Activated T-helper 1 cell treated with Interleukin-2 at 50 U/mL for 16 hours (primary cell): ENCODE data around the gene ARHGAP9.

Experiments
- DNase-seq: peaks from one replicate; pipeline ENCODE4 v3.0.0-alpha.2; 2020; ENCODE audit warnings: low read depth

Gene ARHGAP9

DNA sequence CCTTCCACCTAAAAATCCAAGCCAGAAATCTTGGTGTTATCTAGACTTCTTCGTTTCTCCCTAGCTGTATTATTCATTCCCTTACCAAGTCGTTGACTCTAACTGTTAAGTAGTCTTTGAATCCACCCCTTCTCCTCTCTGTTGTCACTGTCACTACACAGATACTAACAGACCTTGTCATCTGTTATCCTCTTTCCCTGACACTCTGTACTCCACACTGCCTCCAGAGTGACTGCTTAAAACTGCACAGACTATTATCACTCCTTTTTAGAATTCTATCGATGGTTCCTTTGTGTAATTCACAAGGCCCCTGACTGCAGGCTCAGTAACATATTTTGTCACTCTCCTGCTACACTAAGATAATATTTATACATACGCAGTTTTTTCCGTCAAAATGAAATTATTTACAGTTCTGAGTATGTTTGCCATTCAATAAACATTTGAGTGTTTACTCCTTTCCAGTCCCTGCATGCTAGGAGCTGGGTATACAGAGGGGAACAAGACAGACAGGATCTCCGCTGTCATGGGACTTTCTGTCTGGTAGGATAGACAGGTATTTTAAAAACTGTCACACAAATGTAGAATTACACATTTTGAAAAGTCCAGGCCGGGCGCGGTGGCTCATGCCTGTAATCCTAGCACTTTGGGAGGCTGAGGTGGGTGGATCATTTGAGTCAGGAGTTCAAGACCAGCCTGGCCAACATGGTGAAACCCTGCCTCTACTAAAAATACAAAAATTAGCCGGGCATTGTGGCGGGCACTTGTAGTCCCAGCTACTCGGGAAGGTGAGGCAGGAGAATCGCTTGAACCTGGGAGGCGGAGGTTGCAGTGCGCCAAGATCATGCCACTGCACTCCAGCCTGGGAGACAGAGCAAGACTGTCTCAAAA, 12.0 kb upstream of the ARHGAP9 start:
- DNase-seq, result no peak

DNA sequence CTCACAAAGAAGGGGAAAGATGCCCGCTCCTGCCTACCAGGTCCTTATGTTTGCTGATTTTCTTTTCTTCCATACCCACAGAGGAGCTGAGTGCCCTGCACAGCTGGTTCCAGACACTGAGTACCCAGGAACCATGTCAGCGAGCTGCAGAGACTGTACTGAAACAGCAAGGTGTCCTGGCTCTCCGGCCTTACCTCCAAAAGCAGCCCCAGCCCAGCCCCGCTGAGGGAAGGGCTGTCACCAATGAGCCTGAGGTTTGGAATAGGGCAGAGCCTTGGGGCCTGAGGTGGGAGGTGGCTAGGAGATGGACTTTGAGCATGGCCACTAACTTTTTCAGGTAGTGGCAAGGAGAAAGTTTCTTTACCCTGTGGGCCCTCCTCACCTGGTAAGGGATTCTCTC, 10.5 kb upstream of the ARHGAP9 start:
- no peak for DNase-seq

DNA sequence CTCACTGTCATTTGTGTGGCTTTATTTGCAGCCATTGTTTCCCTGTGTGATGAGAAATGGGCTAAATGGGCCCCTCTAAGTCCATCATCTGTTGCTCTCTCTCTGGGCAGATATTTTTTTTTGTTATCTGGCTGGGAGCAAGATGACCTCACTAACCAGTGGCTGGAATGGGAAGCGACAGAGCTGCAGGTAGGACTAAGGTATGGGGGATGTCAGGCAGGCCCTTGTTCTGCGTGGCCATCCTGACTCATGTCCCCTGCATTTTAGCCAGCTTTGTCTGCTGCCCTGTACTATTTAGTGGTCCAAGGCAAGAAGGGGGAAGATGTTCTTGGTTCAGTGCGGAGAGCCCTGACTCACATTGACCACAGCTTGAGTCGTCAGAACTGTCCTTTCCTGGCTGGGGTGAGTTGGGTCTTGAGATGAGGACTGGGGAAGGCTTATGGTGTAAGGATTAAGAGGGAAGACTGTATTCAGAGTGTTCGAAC, 9.5 kb upstream of the ARHGAP9 start:
- no peak for DNase-seq

DNA sequence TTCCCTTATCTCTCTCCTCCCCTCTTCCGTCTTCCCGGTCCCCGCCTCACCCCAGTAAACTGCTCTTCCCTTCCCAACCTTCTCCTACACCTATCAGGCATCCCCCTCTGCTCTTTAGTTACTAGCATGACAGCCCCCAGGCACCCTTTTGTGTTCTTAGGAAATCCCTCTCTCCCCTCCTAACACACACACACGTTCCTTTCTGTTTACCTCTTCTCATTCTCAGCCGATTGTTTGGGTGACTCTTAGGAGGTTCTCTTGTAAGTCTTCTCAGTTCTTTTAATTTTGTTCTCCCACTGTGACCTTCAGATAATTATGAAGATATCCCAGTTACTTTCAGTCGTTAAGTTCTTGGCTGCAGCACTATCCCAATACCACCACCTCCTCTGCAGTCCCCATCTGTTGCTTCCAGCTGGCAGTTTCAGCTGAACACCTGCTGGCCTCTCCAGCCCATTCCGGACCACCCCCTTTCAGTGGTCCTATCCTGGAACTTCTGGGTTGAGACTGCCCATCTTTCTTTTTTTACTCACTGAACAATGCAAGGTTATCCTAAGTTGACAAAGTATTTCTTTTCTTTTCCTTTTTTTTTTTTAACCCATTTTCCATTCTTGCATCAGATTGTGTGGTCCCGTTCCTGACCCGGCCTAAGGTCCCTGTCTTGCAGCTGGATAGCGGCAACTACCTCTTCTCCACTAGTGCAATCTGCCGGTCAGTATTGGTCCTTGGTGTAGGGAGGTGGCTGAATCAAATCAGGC, 8.9 kb upstream of the ARHGAP9 start:
- no peak for DNase-seq

DNA sequence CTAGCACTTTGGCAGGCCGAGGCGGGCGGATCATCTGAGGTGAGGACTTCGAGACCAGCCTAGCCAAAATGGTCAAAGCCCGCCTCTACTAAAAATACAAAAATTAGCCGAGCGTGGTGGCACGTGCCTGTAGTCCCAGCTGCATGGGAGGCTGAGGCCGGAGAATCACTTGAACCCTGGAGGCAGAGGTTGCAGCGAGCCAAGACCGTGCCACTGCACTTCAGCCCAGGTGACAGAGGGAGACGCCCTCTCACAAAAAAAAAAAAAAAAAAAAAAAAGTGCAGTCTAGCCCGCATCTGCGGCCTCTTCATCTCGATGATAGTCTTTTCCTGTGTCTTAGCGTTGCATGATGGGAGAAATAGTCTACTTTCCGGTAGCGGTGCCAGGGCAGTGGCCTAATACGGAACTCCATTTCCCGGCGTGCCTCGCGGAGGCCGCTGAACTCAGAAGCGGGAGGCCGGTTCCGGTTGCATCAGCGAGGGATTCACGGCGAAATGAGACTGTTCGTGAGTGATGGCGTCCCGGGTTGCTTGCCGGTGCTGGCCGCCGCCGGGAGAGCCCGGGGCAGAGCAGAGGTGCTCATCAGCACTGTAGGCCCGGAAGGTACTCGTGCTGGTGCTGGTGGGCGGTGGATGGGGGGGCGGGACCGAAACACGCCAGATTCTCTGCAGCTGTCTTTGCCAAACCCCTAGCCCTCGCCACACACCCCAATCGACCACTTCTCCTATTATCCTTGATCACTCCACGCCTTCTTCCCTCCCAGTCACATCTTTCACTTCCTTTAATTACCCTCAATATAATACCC, 8.1 kb upstream of the ARHGAP9 start, which contains the start of gene MARS1:
TSS of gene MARS1 (plus strand) at position 472 of the 805 bp plus-strand sequence. CDS start at position 495, 23 bp downstream.
- DNase-seq, result peak; percentile 87

DNA sequence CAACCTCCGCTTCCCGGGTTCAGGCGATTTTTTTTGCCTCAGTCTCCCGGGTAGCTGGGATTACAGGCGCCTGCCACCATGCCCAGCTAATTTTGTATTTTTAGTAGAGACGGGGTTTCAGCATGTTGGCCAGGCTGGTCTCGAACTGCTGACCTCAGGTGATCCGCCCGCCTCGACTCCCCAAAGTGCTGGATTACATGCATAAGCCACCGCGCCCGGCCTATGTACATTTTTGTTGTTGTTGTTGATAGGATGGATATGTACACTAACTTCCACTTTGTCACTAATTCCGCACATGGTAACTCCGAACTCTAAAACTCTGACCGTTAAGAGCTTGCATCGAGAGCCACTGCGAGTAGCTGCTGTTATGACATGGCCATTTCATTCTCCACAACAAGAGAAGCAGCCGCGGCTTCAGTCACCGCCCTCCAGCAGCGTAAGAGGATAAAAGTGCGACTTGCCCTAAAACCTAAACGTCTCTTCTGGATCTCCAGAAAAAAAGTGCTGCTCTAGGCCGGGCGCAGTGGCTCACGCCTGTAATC, 7.5 kb upstream of the ARHGAP9 start:
- DNase-seq, result no peak

DNA sequence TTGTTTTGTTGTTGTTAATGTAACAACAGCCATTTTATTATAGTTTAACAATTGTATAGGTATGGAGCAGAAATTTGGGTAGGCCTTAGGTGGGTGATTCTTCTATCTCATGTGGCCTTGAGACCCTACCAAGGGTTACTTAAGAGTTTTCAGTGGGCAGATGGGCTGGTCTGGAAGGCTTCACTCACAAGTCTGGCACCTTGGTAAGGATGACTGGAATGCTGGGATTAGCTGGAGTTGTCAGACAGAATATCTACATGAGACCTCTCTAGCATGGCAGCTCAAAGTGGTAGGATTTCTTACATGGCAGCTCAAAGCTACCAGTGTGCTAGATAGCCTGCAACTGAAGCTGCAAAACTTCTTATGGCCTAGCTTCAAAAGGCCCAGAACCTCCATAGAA, 6.0 kb upstream of the ARHGAP9 start:
- DNase-seq, result no peak

DNA sequence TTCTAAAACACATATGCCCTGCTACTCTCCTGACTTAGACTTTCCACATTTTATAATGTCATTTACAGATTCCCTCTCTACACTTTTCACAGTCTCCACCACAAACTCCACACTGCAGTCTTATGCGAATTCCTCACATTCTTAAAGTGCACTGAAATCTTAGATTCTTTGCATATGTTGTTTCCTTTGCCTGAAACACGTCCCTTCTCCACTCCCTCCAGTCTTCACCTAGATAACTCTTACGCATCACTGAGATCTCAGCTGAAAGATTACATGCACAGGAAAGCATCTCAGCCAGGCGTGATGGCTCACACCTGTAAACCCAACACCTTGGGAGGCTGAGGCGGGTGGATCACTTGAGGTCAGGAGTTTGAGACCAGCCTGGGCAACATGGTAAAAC, 3.8 kb upstream of the ARHGAP9 start:
- no peak for DNase-seq

DNA sequence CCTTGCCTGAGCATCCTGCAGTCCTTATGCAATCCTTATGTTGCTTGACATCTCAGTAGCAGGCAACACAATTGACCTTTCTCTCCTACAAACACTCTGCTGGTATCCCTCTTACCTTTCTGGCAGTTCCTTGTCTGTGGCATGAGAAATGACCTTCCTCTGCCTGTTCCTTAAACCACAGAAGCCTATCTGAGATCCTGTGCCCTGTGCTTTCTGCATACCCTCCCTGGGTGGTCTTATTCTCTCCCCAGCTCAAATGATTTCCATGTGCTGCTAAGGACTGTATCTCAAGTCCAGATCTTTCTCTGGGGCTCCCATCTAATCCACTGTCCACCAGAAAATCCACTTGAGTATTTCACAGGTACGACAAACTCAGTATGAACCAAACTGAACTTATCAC, 2.0 kb upstream of the ARHGAP9 start:
- DNase-seq, result no peak

DNA sequence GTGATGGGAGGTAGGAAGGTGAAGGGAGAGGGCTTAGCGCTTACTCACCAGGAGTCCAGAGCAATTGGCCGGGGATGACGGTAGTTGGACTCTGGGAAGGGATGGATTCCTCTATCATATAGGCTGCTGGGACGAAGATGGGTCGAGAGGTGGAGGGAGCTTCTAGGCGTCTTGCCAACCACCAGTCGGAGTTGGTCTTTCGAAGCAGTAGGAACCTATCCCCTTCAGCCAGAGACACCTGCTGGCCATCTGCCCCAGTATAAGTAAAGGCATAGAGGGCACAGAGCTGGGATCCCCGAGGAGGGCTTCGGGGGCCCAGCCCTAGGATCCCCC, 657 bp downstream of the ARHGAP9 start:
- no peak for DNase-seq

DNA sequence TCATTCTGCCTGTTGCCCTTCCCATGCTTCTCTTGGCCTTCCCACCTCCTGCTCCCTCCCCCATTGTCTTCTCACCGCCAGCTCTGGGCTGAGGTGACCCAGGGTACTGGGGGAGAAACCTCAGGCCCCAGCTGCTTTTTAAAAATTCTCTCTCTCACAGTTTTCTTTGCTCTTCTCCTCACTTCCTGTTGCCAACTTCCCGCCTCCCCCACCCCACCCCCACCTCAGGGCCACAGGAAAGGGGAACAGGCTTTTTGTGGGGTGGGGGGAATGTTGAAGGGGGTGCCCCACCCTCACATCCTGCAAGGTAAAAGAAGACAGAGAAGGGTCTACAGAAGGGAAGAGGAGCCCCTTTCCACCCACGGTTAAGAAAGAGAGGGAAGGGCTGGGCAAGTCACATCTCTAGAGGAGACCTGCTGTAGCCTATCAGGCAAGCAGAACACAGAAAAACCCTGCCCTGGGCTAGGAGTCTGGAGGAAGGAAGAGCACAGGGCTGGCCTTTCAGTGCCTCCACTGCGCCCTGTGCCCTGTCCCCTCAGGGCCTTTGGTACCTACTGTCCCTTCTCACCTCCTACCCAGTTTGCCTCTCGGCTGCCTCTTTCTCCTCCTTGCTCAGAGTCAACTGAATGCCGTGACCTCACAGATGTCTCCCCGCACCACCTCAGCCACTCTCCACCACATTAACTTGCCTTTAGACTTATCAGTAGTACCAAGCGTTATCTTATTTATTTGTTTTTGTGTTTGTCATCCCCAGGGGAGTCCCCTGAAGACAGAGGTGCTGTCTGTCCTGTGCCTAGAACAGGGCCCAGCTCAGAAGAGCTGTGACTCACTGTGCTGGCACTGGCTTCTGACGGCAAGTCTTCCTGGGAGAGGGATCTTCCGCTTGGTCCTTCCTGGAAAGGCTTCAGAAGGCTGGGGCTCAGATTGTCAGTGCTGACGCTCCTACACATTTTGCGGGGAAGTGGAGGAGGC, 1.7 kb downstream of the ARHGAP9 start:
- peak; percentile 35 for DNase-seq

DNA sequence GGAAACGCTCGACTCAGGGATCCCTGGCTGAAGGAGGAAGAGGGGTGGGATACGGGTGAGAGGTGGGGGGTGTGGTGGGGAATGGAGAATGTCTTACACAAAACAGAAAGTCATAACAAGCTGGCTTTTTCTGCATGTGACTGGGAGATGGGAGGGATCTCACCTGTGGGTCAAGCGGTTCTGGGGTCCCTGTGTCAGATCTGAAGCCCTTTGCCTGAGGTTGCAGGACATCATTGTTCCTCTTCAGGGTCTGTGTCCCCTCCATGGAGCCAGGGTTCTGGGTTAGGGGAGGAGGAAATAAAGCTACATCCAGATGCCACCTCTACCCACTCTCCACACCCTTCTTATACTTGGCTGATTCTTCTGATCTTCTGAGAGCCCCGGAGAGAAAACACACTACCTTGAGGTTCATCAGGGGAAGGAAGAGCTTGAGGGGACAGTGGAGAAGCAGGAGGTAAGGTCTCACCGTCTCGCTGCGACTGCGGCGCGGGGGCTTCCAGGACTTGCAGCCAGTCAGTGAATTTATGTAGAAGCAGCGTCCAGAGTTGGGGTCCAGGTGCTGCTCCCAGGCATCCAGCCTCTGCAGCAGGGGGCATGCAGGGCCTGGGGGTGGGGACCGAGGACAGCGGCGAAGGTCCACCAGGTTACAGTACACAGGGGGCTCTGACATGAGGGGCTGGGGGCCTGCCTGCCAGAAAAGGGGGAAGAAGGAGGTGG, 2.5 kb downstream of the ARHGAP9 start:
- DNase-seq, result no peak

DNA sequence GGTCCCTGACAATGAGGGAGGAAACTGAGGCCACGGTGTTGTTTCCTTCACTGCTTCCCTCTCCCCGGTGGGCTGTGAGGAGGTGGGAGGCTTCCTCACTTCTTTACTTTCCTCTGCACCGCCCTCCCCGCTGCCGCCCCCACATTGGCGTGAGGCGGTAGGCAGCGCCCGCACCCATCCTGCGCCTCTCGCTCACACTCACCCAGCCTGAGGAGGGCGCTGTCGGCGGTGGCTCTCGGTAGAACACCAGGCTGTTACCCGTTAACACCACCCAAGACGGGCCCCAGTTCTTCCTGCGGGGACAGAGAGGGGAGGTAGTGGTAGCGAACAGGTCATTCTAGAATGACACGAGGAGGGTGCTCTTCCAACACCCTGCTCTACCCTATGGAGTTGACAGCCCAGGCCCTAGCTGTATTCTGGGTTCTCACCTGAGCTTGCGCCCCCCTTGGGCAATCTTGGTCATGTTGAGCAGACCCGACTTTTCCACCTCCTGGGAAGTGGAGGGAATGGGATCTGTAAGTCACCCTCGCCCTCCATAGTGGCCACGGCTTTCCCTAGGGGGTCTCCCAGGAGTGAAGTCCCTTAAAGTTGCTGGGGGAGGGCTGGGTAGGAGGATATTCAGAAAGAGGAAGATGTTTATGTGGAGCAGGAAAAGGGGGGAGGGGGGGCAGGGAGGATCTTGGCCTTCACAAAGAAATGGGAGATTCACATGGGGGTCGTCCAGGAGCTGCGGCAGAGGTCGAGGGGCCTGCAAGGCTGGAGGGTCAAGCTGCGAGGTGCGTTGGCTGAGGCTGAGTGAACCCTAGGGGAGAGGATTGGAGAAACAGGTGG, 3.3 kb downstream of the ARHGAP9 start:
- peak; percentile 50 for DNase-seq

DNA sequence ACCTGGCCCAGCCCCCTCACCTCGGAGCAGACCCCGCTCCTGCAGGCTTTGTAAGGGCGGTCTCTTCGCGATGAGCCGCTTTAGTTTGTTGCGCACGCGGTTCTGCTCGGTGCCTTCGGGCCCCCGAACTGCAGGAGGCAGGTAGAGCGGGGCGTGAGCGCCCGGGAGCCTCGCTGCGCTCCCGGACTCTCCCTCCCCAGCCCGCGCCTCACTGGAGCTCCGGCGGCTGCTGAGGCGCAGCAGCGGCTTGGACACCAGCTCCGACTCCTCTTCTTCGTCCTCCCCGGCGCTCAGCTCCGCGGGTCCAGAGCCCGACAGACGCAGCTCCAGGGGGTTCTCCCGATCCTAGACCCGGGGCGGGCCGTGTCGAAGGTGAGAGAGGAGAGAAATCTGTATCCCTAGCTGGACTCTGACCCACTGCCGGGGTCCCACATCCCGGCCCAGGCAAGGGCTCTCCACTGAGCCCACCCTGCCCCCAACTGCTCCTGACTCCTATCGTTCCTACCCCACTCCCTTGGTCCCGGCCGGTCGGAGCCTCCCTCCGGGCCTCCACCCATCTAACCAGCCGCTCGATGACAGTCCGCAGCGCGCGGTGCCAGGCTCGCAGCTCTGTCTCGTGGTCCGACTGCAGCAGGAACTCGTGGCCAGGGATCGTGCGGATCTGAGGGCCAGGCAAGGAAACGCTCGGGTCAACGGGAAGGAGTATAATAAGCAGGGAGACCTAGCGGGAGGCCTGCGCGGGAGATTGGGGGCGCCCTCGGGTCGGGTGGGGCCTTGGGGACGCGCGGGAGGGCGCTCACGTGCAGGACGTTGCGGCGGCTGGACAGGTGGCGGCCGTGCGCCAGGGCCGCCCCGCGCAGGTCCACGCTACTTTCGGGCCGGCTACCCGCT, 4.2 kb downstream of the ARHGAP9 start:
- no peak for DNase-seq

DNA sequence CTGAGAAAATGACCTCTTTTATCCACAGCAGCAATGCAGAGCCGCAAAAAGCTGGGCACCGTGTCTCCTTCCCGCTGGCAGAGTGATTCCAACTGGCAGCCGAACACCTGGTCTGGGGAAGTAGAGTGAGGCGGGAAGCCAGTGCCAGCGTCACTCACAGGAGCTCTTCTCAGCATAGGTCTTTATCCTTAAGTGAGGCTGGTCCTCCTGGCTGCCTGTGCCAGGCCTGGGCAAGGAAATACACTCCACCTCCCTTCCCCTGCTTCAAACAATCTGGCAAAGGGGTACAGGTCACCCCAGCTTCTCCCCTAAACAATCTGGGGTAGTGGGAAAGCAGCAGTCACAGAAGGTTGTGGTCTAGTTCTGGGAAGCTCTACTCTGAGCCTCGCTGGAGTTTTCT, 4.8 kb downstream of the ARHGAP9 start:
- no peak for DNase-seq

DNA sequence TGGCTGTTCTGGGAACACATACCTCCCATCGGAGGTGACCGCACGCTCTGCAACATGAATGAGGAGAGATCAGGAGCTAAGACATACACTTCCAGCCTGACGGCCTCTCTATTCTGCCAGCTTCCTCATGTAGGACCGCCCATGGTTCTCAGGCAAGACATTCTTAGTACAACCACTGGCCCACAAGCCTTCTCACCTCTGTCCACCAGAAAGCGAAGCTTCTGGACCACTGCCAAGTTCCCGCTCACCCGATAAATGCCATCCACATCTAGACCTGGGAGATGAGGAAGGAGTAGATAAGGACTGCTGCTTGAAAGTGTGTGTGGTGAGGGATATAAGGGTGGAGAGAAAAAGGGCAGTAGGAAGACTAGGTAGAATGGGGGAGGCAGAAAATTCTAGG, 5.2 kb downstream of the ARHGAP9 start:
- DNase-seq, result no peak

DNA sequence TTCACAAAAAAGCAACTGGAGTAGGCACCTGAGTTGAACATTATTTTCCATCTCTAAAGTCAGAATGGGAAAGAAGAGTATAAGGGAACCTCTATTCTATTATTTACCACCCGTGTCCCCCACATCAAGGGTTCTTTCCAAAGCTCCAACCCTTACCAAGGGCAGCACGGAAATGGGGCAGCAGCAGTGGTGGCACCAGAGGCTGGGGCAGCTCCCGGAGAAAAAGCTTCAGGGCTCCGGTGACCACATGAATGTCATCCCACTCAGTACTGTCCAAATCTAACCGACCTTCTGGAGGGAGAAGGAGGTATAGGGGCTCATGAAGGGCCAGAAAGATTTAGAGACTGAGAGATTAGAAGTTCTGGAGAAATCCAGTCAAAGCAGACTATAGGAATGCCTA, 5.8 kb downstream of the ARHGAP9 start:
- no peak for DNase-seq

DNA sequence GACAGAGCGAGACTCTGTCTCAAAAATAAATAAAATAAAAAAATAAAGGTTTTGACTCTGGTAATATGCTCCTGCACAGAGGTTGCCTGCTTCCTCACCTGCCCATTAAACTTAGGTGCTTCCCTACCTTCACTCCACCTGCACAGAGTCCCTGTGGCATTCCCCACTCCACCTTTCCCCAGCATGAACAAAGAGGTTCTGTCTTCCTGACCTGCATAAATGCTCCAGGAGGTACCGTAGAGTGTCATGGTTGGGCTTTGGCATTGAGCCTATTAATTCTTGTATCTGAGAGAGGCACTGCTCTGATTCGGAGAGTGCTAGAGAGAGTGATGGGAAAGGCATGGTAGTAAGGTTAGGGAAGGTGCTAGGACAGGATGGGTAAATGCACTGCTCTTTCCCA, 6.3 kb downstream of the ARHGAP9 start:
- no peak for DNase-seq
